AG10803 (cell line): ENCODE results near the gene MIA3.

ENCODE experiments used
- DNase-seq: peaks from one replicate; pipeline ENCODE4 v3.0.0; 2010; ENCODE audit warnings: low read depth
- H3K4me3 ChIP-seq: 2 replicates; pipeline ENCODE4 v1.5.1; 2011; ENCODE audit warnings: mild to moderate bottlenecking, low read length, control low read depth
- CTCF ChIP-seq: conservative IDR thresholded peaks from 2 replicates; pipeline ENCODE4 v1.5.1; 2011; ENCODE audit warnings: mild to moderate bottlenecking, low read length, control low read depth, inconsistent platforms

MIA3 gene

GRCh38 chr1:222702210-222702609 lies 84.3 kb downstream of the MIA3 start:
- no peak for DNase-seq
- no peak overlapping the region for H3K4me3 ChIP-seq
- TF ChIP-seq CTCF, result no peak

GRCh38 chr1:222704260-222704659 lies 86.4 kb downstream of the MIA3 start:
- DNase-seq, result no peak
- H3K4me3 ChIP-seq, result no peak overlapping the region
- TF ChIP-seq CTCF, result no peak

- no peak overlapping the region for H3K4me3 ChIP-seq
- no peak for DNase-seq
- TF ChIP-seq CTCF, result no peak; the same call in 1 of the 2 replicates
Measured at GRCh38 chr1:222706815-222707214, 88.9 kb downstream of the MIA3 start.

- peak; percentile 4 for DNase-seq
- H3K4me3 ChIP-seq, result no peak overlapping the region
- no peak for TF ChIP-seq CTCF
Measured at GRCh38 chr1:222709700-222710153, 91.8 kb downstream of the MIA3 start.

DNA sequence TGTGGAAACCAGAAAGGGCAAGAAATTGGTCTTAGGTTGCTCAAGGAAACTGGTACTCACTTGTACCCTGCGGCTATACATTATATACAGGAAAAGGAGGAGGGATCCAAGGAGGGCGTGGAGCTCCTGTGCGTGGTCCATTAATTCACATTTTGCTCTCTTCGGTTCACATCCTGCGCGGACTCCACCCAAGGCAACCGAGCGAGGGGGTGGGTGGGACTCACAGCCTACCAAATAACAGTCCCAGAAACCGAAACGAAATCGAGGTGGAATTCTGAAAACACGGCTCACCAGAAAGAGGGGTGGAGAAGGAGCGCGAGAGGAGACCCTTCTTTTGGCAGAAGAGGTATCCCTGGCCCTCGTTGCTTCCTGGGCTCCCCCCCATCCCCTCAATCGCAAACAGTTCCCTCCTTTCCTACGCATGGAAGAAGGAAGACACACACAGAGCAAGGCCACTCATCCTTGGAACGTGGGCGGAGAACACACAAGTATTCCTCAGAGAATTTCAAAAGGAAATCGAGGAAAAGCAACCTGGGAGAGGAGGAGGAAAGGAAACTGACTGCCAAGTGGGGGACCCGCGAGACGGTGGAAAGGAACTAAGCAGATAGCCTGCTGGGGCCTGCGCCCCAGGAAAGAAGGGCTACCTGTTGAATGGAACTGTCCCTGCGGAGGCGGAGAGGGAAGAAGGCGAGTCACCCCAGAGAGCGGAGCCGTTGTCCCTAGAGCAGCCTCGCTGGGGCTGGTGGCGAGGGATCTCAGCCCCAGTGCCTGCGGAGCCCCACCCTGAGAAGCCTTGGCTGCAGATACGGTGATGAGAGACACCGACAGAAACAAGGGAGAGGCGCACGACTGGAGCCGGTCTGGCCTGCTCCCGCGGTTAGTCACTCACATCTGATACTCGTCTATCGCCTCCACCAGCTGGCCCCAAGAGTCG lies 93.7 kb downstream of the MIA3 start:
- H3K4me3 ChIP-seq, result peak overlapping the region; percentile 79
- DNase-seq, result peak; percentile 63
- no peak for TF ChIP-seq CTCF

- peak; percentile 81 for DNase-seq
- no peak for TF ChIP-seq CTCF
- H3K4me3 ChIP-seq, result peak within 1 kb of the TSS; percentile 79
Measured at GRCh38 chr1:222712253-222713090, 94.6 kb downstream of the MIA3 start, which contains the start of the genes AIDA and BROX. TSS of gene AIDA (minus strand) at chr1:222712491. CDS start at chr1:222712317, 174 bp downstream. TSS of gene BROX (plus strand) at chr1:222712564. CDS start at chr1:222715700, 3,136 bp downstream.
